Occipital lobe (tissue), 2 donors: ENCODE measurements around the gene EPS8L1. TPM values are rescaled to one million over a fixed set of nuclear protein-coding genes. Genes with fewer than 3 reads are reported as not detected.
A peak's percentile ranks its signal among the peaks of the same experiment; 100 is the strongest.
"Not testable (repeated sequence)": the region's sequence is repeated elsewhere in the genome, so short reads cannot be mapped to it uniquely, and the experiment has no call there.

Source experiments
- DNase-seq: peaks from one replicate; lab custom pipeline; 2025; lab: John Stamatoyannopoulos, UW
- total RNA-seq: library from RNA; depleted of rRNA; stranded (reverse); fragments of >200 nt; gene quantifications from one replicate; pipeline ENCODE4 v1.2.3, GENCODE V29; 2014

Gene EPS8L1
- total RNA-seq, 1 donor from 2014 or later = 0.62 TPM

DNA sequence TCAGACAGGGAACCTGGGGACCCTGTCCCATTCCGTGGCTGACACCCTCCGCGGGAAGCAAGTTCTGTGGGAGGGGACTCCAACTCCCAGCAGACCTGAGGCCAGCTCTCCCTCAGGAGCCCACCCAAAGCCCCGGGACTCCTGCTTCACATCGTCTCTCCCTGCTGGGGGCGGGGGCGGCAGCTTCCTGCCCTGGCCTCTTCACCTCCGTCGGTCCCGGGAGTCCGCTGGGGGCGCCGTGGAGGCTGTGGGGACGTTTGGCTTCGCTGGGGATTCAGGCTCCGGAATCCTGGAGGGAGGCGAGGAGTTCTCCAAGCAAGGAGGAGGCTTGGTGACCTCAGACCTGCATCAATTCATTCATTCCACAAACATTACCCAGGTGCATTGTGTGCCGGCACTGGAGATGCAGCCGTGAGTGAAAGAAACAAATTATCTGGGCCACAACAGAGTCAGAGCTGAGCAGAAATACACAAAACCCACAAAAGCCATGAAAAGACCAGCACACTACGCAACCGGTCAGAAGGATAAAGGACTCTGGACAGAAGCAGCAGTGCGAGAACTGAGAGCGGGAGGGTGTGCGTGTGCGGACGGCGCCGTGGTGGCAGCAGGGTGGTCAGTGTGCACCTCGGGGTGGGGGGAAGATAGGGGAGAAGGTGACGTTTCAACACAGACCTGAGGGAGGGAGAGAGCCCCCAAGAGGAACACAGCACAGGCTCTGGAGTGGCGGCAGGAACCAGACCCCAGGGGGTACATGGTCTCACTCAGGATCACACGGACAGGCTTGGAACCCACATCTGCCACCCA lies 19.0 kb downstream of the EPS8L1 start:
- no peak for DNase-seq

DNA sequence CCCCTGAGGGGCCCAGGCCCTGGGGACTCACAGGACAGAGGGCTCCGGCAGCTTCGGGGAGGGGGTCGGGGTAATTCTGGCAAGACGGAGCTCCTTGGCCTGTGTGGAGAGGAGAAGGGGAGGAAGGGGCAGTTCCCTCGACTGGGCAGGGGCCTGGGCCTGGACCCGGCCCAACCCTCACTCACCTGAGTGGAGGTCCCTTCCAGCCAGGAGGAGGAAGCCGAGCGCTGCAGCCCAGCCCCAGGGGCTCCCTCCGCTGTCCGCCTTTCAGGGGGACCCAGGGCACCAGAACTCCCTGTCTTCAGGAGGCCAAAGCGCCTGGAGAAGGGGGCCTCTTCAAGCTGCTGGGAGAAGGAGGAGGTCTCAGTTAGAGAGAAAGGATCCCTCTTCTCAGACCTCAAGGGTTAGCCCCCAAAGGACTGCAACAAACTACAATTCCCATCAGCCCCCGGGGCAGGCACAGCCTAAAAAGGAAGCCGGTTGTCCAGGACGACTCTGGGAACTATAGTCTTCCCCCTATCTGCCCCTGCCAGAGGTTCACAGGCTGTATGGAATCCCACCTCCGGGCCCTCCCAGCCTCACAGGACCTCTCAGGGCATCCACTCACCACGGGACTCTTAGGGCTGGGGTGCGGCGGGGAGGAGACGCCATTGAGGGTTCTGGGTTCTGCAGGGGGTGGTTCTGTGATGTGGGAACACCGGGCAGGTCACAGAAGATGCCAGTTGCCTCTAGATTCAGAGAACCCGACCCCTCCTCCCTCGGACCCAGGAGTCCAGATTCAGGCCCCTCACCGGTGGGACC lies 19.8 kb downstream of the EPS8L1 start:
- DNase-seq = no peak

DNA sequence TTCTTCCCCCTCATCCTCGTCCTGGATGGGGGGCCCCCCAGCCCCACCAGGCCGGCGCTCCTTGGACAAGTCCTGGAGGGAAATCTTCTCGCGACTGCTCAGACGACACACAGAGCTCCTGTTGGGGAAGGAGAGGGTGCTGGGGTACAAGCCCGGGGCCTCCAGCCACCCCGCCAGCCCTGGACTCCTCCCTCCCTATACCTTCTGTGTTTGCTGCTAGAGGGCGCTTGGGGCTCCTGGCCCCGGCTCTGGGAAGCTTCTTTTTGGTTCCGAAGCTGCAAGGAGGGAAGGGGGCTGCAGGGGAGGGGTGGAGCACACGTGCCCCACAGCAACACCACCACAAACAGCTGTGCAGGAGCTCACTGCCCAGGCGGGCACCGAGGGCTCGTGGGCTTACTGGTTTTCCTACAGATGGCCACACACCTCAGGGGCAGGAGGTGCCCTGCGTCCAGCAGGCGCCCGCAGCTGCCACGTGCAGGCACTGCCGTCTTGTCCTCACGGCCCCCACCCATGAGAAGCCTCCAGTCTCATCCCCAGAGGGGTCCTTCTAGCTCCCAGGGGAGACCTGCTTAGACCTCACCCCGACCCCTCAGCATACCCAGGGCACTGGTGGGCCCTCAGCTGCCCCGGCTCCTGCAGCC lies 20.5 kb downstream of the EPS8L1 start:
- DNase-seq = no peak

DNA sequence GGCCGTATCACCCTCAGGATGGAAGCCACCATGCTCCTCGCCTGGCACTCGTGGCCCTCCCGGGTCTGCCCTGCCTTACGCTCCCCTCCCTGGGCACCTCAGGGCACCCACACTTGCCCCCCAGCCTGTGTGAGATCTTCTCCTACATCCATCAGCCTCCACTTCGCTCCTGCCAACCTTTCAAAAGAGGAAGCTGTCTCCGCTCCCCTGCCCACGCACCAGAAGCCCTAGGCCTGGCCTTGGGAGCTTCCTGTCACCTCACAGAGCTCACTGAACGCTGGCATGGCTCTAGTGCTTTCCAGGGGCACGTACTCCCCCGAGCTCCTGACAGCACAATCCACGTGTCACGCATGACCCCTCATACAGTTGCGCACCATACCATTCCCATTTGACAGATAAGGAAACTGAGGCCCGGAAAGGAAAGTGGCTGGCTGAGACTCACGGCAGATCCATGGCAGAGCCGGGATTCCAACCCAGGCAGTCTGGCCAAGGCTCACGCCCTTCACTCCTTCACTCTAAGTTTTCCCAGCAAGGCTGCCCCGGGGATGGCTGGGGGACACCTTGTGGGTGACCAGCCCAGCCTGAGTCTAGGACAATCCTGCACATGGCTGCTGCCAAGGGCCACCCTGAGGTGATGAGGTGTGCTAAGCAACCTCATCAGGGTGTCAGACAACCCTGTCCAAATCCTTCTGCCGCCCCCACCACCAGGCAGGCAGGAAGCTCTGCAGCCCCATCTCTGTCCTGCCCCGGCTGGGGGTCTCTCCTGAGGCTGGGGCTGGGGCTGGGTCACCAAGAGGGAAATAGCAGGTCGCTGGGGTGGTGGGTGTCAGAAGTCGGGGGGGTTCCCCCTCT lies 22.4 kb downstream of the EPS8L1 start:
- DNase-seq = no peak

DNA sequence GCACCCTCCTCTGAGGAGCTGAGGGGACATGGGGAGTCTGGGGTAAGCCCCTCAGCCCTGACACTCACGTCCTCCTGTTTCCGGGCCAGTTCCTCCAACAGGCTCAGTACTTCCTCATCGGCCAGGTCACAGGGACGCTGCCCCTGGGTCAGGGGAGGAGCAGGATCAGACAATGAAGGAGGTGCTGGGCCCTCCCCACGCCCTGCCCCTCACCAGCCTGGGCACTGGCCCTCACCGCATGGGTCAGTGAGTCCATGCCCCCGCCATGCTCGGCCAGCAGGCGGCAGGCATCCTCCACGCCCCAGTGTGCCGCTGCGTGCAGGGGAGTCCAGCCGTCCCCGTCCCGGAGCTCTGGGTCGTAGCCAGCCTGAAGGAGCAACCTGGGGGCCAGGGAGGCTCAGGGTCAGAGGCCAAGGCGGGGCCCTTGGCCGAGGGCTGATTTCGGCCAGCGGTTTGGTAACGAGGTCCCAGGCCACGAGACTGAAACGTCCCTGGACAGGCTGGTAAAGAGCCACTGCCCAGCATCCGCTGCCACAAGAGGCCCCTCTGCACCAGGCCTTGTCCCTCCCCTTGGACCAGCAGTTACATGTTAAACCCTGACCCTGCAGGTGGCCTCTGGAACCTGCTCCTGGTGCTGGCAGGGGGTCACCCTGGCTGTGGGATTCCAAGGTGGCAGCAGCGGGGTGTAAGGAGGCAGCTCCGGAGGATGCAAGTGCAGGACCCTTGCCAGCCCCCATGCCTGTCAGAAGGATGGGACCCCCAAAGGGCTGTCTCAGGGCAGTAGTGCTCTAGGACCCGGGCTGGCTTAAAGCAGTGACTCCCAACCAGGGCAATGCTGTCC lies 23.3 kb downstream of the EPS8L1 start:
- no peak for DNase-seq

DNA sequence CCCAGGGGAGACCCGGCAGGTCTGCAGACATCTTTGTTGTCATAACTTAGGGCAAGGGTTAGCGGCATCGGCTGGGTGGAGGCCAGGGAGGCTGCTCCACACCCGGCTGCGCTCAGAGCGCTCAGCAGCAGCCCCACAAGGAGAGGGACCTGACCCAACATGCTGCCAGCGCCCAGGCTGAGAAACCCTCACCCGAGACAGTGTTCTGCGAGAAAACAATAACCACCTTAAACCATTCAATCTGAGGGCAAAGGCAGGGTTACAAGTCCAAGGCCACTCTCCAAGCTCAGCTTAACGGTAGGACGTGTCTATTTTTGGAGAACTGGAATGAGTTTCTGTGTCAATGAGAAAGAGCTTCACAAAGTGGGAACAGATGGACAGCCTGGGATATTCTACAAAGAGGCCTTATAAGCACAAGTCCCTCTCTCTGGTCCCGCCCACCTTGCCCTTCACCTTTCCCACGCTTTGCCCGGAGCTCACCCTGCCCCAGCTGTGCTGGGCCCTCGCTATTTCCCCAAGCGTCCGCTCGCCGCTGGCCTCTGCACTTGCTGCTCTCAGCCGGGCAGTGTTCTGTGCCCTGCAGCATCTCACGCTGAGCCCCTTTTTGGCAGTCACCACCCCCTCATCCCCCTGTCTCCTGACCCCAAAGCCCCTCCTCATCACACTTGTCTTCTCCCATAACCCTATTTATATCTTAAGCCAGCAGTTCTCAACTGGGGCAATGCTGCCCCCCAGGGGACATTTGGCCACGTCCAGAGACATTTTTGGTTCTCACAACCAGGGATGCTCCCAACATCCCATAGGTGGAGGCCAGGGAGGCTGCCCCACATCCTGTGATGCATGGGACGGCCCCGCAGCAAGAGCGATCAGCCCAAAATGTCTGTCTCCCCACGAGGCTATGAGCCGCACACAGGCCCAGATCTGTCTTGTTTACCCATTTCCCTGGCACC lies 24.2 kb downstream of the EPS8L1 start:
- DNase-seq = no peak

DNA sequence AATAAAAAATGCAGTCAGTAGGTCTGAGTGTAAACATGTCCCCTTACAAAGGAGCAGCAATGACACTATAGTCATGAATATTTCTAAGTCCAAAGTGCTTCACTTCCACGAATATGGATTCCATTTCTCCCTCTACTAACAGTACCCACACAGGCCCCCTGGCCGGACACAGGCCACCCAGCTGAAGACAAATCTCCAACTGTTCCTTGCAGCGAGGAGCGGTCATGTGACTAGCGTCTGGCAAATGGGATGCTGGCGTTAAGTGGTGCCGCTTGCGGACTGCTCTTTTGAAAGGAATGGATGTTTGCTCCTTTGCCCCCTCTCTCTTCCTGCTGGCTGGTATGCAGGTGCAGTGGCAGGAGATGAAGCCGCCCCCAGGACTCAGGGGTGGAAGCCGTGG lies 25.6 kb downstream of the EPS8L1 start:
- DNase-seq = no peak

DNA sequence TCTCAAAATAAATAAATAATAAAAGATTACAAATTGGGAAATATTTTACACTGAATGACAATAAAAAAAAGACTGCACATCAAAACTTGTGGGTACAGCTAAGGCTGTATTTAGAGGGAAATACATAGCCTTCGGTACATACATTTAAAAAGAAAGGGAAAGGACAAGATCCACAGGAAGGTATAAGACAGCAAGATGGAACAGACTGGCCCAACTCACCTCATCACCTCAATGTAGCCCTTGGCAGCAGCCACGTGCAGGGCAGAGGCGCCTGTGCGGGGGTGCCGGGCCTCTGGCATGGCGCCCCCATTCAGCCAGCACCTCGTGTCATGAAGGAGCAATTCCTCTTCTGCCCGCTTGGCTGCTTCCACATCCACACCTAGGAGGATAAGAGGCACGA lies 27.5 kb downstream of the EPS8L1 start:
- DNase-seq = no peak

DNA sequence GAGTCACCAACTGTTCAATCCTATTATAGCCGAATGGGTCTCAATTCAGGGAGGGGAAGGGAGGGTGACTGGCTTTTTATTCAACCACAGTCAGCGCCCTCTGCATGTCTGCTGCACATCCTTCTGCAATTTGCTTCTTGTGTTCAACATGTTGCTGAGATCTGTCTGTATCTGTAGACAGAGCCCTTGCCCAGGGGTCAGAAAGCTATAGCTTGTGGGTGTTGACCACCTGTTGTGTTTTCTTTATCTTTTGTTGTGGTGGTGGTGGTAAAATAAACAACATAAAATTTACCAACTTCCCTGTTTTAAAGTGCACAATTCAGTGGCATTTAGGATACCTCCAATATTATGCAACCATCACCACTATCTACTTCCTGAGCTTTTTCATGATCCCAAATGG lies 29.6 kb downstream of the EPS8L1 start:
- no peak for DNase-seq

DNA sequence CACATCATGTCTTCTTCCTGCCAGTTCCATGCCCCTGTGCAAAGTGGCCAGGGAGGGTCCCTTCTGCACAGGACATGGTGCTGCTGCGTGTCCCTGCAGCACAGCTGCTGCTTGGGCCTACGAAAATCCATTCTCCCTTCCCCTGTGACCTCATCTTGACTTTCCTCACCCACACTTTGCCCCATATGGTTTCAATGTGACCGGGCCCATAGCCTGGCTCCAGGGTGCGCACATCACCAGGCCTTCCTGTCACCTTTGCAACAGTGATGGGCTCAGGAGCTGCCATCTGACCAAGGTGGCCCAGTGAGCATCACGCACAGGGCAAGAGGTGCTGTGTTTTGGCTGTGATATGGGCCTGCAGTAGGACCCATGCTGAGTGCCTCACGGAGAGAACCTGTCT lies 30.9 kb downstream of the EPS8L1 start:
- no peak for DNase-seq

DNA sequence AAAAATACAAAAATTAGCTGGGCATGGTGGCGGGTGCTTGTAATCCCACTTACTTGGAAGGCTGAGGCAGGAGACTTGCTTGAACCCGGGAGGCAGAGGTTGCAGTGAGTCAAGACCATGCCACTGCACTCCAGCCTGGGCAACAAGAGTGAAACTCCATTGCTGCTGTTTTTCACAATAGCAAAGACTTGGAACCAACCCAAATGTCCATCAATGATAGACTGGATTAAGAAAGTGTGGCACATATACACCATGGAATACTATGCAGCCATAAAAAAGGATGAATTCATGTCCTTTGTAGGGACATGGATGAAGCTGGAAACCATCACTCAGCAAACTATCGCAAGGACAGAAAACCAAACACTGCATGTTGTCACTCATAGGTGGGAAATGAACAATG lies 31.6 kb downstream of the EPS8L1 start:
- not testable (repeated sequence) for DNase-seq

DNA sequence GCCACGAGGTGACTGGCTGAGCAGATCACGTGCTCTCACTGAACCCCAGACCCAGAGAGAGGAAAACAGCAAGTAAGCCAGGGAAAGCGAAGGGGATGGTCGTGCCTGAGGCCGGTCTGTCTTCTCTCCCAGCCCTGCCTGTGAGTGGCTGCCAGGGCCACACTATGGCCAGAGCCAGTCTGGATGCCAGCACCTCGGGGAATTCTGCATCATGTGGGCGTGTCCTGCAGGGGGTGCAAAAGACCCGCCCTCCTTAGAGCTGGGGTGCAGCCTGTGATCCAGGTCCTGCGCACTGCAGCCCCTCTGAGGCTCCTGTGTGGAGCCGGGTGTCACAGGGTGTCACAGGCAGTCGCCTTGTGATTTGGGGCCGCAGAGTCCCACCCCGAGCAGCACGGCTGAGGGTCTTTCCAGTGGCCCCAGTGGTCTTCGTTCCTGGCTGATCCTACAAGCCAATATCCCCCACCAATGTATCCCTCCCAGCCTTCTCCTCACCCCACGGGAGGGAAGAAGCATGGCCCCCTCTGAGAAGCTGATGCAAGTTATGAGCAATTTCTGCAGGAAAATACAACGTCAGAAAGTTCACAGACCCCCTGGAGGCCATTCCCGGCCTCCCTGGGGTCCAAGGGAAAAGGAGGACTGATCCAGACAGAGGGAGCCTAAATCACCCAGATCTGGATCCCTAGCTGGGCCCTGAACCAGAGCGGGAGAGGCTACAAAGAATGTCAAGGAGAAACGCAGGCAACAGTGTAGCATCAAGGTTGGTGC lies 34.0 kb downstream of the EPS8L1 start:
- DNase-seq = no peak

DNA sequence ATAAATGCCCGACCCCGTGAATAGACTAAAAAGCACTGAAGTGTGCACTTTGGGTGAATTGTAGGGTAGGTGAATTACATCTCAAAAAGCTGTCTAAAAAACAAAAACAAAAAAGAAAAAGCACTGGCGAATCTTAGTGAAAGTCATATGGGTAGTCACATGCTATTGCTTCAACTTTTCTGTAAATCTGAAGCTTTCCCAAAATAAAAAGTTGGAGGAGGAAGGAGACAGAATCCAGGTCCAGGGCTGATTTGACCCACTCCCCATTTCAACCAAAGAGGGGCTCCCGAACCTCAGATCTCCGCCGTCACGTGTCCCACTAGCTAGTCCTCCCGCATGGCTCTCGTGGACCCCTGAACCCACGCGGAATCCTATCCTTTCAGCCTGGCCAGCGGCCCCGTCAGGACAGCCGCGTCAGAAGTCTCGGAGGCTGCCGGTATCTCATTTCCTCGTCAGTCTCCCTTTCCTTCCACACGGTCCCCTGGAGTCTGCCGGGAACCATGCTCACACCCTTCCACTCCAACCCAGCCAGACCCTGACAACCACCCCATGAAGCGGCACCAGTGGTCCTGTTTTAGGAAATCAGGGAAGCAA lies 35.7 kb downstream of the EPS8L1 start:
- DNase-seq = no peak

DNA sequence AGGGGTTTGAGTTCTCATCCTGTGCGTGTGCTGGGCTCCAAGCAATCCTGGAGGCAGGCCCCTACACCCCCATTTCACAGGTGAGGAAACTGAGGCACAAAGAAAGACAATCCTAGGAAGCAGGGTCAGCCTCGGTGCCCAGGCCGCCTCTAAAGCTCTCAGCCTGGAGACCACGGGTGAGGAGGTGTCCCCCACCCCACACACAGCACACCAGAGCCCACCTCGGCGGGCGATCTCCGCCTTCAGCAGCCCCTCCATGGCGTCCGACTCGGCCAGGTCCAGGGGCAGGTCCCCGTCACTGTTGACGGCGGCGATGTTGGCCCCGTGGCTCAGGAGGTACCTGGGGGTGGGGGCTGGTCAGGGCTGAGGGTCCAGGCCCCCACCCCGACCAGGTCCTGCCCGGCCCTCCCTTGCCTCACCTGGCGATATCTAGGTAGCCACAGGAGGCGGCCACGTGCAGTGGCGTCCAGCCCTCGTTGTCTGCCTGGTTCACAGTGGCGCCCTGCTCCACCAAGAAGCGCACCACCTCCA lies 36.6 kb downstream of the EPS8L1 start:
- DNase-seq = no peak

DNA sequence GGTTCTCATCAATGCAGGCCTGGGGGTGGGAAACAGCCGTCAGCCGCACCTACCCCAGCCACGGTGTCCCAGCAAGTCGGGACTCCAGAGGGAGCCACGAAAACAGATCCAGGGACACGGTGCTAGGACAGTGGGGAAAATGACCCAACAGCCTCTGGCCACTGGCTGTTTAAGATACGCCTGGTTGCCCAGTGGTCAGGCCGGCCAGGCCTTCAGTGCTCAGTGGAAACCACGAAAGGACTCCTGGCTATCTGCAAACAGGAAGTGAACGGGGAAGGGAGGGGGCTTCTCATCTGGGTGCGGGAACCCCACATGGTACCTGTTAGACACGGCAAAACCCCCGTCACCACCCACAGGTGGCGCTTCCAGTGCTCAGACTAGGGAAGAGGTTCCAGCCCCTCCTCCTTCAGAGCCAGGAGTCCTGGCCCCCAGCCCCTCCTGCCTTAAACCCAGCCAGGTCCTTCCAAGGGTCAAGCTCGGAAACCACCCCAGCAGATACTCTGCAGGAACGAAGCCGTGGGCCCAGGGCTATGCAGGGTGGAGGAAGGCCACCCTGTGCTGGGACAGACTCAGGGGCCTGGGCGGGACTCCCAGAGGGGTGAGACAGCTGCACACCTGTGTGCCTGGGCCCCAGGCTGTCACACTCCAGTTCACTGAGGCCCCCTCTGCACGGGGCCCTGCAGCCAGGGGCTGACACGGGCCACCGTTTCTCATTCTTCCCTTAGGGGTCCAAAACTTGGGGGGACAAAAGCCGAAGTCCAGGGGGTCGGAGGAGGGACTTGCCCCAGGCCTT lies 37.3 kb downstream of the EPS8L1 start:
- DNase-seq = no peak

DNA sequence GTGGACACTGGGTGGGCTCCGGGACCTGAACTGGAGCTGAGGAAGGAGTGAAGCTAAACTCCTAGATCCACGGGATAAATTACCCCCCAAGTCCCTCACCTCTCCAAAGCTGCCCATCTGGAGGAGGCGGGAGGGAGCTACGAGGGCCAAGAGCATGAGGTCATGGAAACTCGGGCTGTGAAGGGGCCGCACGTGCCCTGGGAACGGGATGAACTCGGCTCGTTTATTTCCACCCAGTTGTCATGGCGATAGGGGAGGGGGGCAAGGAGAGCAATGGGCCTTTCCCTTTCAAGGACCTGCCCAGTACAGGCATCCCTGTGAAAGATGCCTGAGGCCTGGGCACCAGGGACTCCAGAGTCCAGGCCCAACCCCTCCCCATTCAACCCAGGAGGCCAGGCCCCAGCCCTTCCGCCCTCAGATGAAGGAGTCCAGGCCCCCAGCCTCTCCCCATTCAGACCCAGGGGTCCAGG lies 37.9 kb downstream of the EPS8L1 start:
- DNase-seq = peak; percentile 9

DNA sequence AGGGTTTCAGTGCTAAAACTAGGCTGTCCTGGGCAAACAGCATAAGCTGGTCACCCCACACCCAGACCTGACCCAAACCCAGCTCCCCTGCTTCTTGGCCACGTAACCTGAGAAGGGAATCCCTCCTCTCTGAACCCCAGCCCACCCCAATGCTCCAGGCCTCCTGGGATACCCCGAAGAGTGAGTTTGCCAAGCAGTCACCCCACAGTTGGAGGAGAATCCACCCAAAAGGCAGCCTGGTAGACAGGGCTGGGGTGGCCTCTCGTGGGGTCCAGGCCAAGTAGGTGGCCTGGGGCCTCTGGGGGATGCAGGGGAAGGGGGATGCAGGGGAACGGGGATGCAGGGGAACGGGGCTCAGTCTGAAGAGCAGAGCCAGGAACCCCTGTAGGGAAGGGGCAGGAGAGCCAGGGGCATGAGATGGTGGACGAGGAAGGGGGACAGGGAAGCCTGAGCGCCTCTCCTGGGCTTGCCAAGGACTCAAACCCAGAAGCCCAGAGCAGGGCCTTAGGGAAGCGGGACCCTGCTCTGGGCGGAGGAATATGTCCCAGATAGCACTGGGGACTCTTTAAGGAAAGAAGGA lies 39.0 kb downstream of the EPS8L1 start:
- no peak for DNase-seq
